Gastrocnemius medialis (tissue), 4 donors: ENCODE results near the gene CNTLN.

Experiments
- CTCF ChIP-seq, 5 experiments: fragments of 450-650 bp in 3 of 5; fragments of 200-600 bp in 2 of 5; sonication (generic) in 2 of 5; IDR thresholded peaks in 4 of 5; conservative IDR thresholded peaks in 1 of 5; 1 replicate in 4 of 5; 2 replicates in 1 of 5; pipeline ENCODE4 v1.5.1; 2016 to 2019; ENCODE audit warnings: antibody characterized with exemption in 5 of 5, mild to moderate bottlenecking in 3 of 5, moderate library complexity in 3 of 5
- POLR2A ChIP-seq, 2 donors: fragments of 450-650 bp; IDR thresholded peaks; one replicate each; pipeline ENCODE4 v1.6.1; 2017; ENCODE audit warnings: antibody characterized with exemption in 2 of 2, mild to moderate bottlenecking in 2 of 2, moderate library complexity in 2 of 2

- TF ChIP-seq CTCF (IDR thresholded peaks at IDR 0.05 in 4 of 5, conservative IDR thresholded peaks at IDR 0.05 in 1 of 5) (no peak), POLR2A (IDR thresholded peaks at IDR 0.05) (no peak)
Measured at GRCh38 chr9:17088566-17088965, 46.3 kb upstream of the CNTLN start.
